OCI-LY1 (cell line): ENCODE results near the gene S100A14.

ENCODE experiments used
- H2AFZ ChIP-seq: fragments of 200-600 bp; sonication (generic), shearing (Covaris generic); 2 replicates; pipeline ENCODE4 v1.6.0; 2014; ENCODE audit warnings: antibody characterized with exemption, mild to moderate bottlenecking, low read length
- H3F3A ChIP-seq: fragments of 200-600 bp; sonication (generic), shearing (Covaris generic); 2 replicates; pipeline ENCODE4 v1.6.0; 2014; ENCODE audit warnings: mild to moderate bottlenecking, antibody characterized with exemption, low read length, moderate library complexity; ENCODE audit not compliant: insufficient read depth
- H3K27ac ChIP-seq: fragments of 200-600 bp; sonication (generic); 2 replicates; pipeline ENCODE4 v1.5.1; 2014; ENCODE audit warnings: low read length, mixed run types, mild to moderate bottlenecking, low read depth; ENCODE audit not compliant: poor library complexity, severe bottlenecking
- H3K27me3 ChIP-seq: fragments of 200-600 bp; sonication (generic); 2 replicates; pipeline ENCODE4 v1.6.0; 2014; ENCODE audit warnings: antibody characterized with exemption, mild to moderate bottlenecking, low read length, moderate library complexity; ENCODE audit not compliant: insufficient read depth
- H3K36me3 ChIP-seq: fragments of 200-600 bp; sonication (generic); 2 replicates; pipeline ENCODE4 v1.6.1; 2014; ENCODE audit warnings: mild to moderate bottlenecking, antibody characterized with exemption, low read length, moderate library complexity, mixed read lengths; ENCODE audit not compliant: insufficient read depth
- H3K4me1 ChIP-seq: fragments of 200-600 bp; sonication (generic); 2 replicates; pipeline ENCODE4 v1.5.1; 2014; ENCODE audit warnings: mild to moderate bottlenecking, low read length, moderate library complexity; ENCODE audit not compliant: insufficient read depth, severe bottlenecking
- H3K4me2 ChIP-seq: fragments of 200-600 bp; sonication (generic), shearing (Covaris generic); 2 replicates; pipeline ENCODE4 v1.6.1; 2014; ENCODE audit warnings: low read length
- H3K4me3 ChIP-seq: fragments of 200-600 bp; sonication (generic); 2 replicates; pipeline ENCODE4 v1.5.1; 2014; ENCODE audit warnings: low read length, low read depth, mild to moderate bottlenecking, mixed read lengths; ENCODE audit not compliant: poor library complexity, severe bottlenecking
- H3K79me2 ChIP-seq: fragments of 200-600 bp; shearing (Covaris generic); 2 replicates; pipeline ENCODE4 v1.6.1; 2016; ENCODE audit warnings: mixed run types, low read length, mixed read lengths; ENCODE audit not compliant: insufficient read depth
- H3K9ac ChIP-seq: fragments of 200-600 bp; sonication (generic), shearing (Covaris generic); 2 replicates; pipeline ENCODE4 v1.6.1; 2014; ENCODE audit warnings: mild to moderate bottlenecking, low read length, mixed read lengths
- H3K9me2 ChIP-seq: fragments of 200-600 bp; sonication (generic), shearing (Covaris generic); 2 replicates; pipeline ENCODE4 v1.6.1; 2014; ENCODE audit warnings: low read depth, mild to moderate bottlenecking, low read length, mixed read lengths
- H3K9me3 ChIP-seq: fragments of 200-600 bp; shearing (Covaris generic); 2 replicates; pipeline ENCODE4 v1.6.1; 2014; ENCODE audit warnings: low read length, mixed read lengths
- H4K20me1 ChIP-seq: fragments of 200-600 bp; sonication (generic), shearing (Covaris generic); 2 replicates; pipeline ENCODE4 v1.6.0; 2016; ENCODE audit warnings: mild to moderate bottlenecking, low read length; ENCODE audit not compliant: insufficient read depth
- CTCF ChIP-seq: fragments of 200-600 bp; sonication (generic), shearing (Covaris generic); IDR thresholded peaks from 2 replicates; pipeline ENCODE4 v1.5.1; 2017; ENCODE audit warnings: mild to moderate bottlenecking, antibody characterized with exemption, low read length, moderate library complexity, mixed read lengths
- EZH2 ChIP-seq: fragments of 200-600 bp; sonication (generic), shearing (Covaris generic); IDR thresholded peaks from 2 replicates; pipeline ENCODE4 v1.8.0; 2017; ENCODE audit warnings: borderline replicate concordance, mixed run types, mild to moderate bottlenecking, antibody characterized with exemption, low read length, moderate library complexity, mixed read lengths

Gene S100A14

GRCh38 chr1:153633161-153633753, 17.1 kb upstream of the S100A14 start:
- H4K20me1 ChIP-seq: no peaks in the 10 kb centered on the region
- no peaks in the 10 kb centered on the region for H3K9me3 ChIP-seq
- peaks cover 28% of the 10 kb centered on the region for H3K36me3 ChIP-seq
- no peaks in the 10 kb centered on the region for H3K27me3 ChIP-seq
- TF ChIP-seq EZH2 (no peak), CTCF (no peak)
- no peaks in the 10 kb centered on the region for H3K9me2 ChIP-seq
- H3K79me2 ChIP-seq: peaks cover 6% of the 10 kb centered on the region; the same call in 1 of the 2 replicates
- peak overlapping the region; percentile 56 for H3K4me2 ChIP-seq
- peaks cover 17% of the 10 kb centered on the region for H3K4me1 ChIP-seq
- peak overlapping the region; percentile 81 for H3K4me3 ChIP-seq
- H3F3A ChIP-seq: no peaks in the 10 kb centered on the region
- peak overlapping the region; percentile 8 for H3K27ac ChIP-seq
- H3K9ac ChIP-seq: peak overlapping the region; percentile 34; the same call in 1 of the 2 replicates
- H2AFZ ChIP-seq: no peak overlapping the region

GRCh38 chr1:153631047-153632022, 15.2 kb upstream of the S100A14 start:
- no peaks in the 10 kb centered on the region for H3K9me2 ChIP-seq
- no peak for TF ChIP-seq EZH2
- no peak for TF ChIP-seq CTCF

GRCh38 chr1:153630384-153630783, 14.3 kb upstream of the S100A14 start:
- TF ChIP-seq CTCF (no peak), EZH2 (no peak)
- H3K79me2 ChIP-seq: peaks cover 6% of the 10 kb centered on the region; the same call in 1 of the 2 replicates
- H3K36me3 ChIP-seq: 0 out of 2 replicates have a peak, but pooled peaks cover 3% of the 10 kb centered on the region
- H3K4me3 ChIP-seq: no peak overlapping the region
- H3K9me3 ChIP-seq: no peaks in the 10 kb centered on the region
- no peaks in the 10 kb centered on the region for H3K27me3 ChIP-seq
- H3K4me2 ChIP-seq: no peak overlapping the region
- no peak overlapping the region for H2AFZ ChIP-seq
- H3K27ac ChIP-seq: no peak overlapping the region
- peaks cover 22% of the 10 kb centered on the region for H3K4me1 ChIP-seq
- no peak overlapping the region for H3K9ac ChIP-seq
- no peaks in the 10 kb centered on the region for H3K9me2 ChIP-seq
- no peaks in the 10 kb centered on the region for H3F3A ChIP-seq
- no peaks in the 10 kb centered on the region for H4K20me1 ChIP-seq

More at GRCh38 chr1:153631047-153632022, 15.2 kb upstream of the S100A14 start:
- Histone ChIP-seq H3K79me2 (peaks cover 6% of the 10 kb centered on the region; the same call in 1 of the 2 replicates), H4K20me1 (no peaks in the 10 kb centered on the region), H3K4me3 (no peak overlapping the region), H3K4me1 (peaks cover 30% of the 10 kb centered on the region), H3K4me2 (no peak overlapping the region), H3K27me3 (no peaks in the 10 kb centered on the region), H3K9ac (no peak overlapping the region), H3K27ac (no peak overlapping the region), H3K36me3 (peaks cover 9% of the 10 kb centered on the region), H2AFZ (no peak overlapping the region), H3K9me3 (no peaks in the 10 kb centered on the region), H3F3A (no peaks in the 10 kb centered on the region)
